ENCODE data around the gene KCNJ2.

The KCNJ2 gene

DNA sequence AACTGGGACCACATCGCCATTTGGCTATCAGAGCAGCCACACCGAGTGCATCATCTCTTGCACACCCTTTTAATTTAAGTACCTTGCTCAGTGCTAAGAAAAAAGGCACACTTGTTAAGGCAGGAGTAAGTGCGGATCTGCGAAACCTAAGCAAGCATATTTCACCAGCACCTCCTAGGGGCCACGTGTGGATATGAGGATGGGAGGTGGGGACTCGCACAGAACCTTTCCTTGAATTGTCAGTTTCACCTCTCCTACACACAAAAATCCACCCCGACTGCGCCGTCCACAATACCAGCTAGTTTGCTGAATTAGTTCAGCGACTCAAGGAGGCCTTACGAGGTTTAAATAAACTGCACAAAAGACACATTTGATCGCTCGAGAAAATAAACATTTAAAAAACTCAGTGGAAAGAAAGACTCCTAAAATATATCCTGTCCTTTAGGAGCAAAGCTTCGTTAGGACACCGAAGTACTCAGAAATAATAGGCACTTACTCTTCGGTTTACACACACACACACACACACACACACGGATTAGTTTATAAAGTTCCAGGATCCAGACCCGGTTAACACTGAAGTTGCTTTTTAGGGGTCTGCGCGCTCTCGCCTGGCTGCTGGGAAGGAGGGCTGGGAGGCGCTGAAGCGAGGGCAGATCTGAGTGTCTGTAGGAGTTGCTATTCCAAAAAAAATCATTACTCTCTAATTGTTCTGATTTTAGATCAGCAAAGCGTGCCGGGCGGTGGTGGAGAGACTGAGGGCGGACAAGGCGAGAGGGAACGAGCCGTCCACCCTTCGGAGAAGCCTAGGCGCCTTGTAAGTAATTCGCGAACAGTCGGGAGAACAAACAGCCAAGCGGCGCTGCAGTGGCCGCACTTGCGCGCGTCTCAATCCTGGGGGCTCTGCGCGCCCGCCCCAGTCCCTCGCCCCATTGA is 1.0 kb upstream of the KCNJ2 start:
- Histone ChIP-seq H3K27me3 (no peaks in the 10 kb centered on the region), H3K9me3 (no peaks in the 10 kb centered on the region), H3K27ac (peak overlapping the region; percentile 94), H3K4me1 (ENCODE audit: control insufficient read depth in 1 of 2, insufficient read depth in 1 of 2, low read depth in 1 of 2, low read length in 1 of 2) (peaks cover 46 to 52% of the 10 kb centered on the region in 2 experiments), H3K36me3 (no peaks in the 10 kb centered on the region), H3K4me3 (ENCODE audit: low read depth in 1 of 2, low read length in 1 of 2) (peak overlapping the region; percentile 97 to 99)
- TF ChIP-seq, protein P1, sequence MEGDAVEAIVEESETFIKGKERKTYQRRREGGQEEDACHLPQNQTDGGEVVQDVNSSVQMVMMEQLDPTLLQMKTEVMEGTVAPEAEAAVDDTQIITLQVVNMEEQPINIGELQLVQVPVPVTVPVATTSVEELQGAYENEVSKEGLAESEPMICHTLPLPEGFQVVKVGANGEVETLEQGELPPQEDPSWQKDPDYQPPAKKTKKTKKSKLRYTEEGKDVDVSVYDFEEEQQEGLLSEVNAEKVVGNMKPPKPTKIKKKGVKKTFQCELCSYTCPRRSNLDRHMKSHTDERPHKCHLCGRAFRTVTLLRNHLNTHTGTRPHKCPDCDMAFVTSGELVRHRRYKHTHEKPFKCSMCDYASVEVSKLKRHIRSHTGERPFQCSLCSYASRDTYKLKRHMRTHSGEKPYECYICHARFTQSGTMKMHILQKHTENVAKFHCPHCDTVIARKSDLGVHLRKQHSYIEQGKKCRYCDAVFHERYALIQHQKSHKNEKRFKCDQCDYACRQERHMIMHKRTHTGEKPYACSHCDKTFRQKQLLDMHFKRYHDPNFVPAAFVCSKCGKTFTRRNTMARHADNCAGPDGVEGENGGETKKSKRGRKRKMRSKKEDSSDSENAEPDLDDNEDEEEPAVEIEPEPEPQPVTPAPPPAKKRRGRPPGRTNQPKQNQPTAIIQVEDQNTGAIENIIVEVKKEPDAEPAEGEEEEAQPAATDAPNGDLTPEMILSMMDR (IDR thresholded peaks at IDR 0.05), result peak; percentile 57

DNA sequence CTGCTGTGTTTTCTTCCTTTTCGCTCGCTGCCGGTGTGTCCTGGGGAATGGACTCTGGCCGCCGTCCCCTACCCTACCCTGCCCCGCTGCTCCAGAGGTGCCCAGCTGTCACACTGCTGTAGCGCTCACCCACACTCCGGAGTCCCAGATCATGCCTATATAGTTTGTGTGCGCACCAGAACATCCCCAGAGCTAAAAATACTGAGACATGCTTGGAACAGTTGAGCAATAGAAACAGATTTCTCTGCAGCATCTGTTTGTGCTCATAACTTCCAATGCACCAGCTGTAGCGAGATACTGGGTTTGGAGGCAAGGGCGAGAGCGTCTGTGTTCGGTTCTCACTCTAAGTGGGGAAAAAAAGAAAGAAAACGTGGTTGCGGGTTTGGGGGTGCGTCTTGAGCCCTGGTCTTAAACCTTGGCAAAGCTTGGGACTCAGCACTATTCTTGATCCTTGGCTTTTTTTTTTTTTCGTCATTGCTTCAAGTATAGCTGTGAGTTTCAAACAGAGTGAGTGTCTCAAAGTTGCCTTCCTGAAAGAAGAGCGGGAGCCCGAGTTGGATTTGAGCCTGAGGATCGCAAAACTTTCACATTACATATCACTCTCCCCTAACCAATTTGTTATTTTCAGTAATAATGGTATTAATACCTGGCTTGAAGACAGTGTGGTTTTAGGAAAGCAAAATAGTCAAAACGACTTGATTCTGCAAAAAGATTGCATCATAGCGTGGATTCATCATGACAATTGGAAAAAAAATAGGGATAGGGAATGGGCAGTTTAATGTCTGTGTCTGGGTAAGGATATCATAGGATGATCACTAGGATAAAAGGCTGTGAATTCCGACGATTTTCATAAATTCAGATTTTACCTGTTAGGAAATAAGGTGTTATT is 621 bp downstream of the KCNJ2 start:
- no peaks in the 10 kb centered on the region for H3K27me3 ChIP-seq

DNA sequence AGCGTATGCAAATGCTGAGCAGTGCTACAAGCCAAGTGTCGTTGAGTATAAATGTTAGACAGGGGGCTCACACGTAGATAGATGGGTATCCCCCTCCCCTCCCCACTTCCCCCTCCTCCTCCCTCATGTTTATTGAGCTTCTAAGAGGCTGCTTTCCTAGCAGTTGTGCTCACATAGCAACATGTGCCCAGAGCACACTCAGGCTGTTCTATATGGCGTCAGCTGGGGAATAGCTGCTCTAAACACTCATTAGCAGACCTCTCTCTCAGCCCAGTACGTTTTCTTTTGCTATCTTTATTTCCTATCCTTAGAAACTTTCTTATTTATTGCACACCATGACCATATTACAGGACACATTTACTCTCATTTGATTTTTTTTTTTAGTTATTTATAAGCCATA is 1.8 kb downstream of the KCNJ2 start:
- H3K27ac ChIP-seq, result no peak overlapping the region
- peaks cover 56 to 62% of the 10 kb centered on the region in 2 experiments for H3K4me1 ChIP-seq (ENCODE audit: control insufficient read depth in 1 of 2, insufficient read depth in 1 of 2, low read depth in 1 of 2, low read length in 1 of 2)
- TF ChIP-seq, protein P1 (IDR thresholded peaks at IDR 0.05), result no peak
- H3K36me3 ChIP-seq, result peaks cover 15% of the 10 kb centered on the region
- H3K9me3 ChIP-seq, result no peaks in the 10 kb centered on the region
- peak overlapping the region; percentile 97 to 99 for H3K4me3 ChIP-seq (ENCODE audit: low read depth in 1 of 2, low read length in 1 of 2)
- H3K27me3 ChIP-seq, result no peaks in the 10 kb centered on the region

More for the DNA sequence above, 621 bp downstream of the KCNJ2 start:
- TF ChIP-seq, protein P1 (IDR thresholded peaks at IDR 0.05), result no peak
- Histone ChIP-seq H3K36me3 (peaks cover 3% of the 10 kb centered on the region), H3K9me3 (no peaks in the 10 kb centered on the region), H3K4me3 (ENCODE audit: low read depth in 1 of 2, low read length in 1 of 2) (peak overlapping the region; percentile 97 to 99), H3K4me1 (ENCODE audit: control insufficient read depth in 1 of 2, insufficient read depth in 1 of 2, low read depth in 1 of 2, low read length in 1 of 2) (peaks cover 56 to 62% of the 10 kb centered on the region in 2 experiments), H3K27ac (peak overlapping the region; percentile 94)

DNA sequence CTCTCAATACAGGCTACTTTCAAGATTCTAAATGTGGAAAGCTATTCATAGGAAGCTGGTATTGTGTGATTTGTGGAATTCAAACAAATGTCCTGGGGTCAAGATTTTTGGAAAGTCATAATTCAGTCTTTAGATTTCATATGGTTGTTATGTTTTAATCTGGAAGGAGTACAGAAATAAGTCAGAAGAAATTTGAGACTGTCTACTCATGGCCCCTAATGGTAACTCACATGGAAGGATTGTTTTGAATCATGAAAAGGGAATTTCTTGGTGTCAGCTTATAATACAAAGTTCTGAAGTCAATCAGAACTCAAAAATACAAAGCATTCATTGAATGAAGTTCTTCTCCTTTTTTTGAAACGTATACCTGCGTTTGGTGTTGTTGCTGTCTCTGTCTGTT is 3.1 kb downstream of the KCNJ2 start:
- Histone ChIP-seq H3K9me3 (no peaks in the 10 kb centered on the region), H3K36me3 (peaks cover 28% of the 10 kb centered on the region), H3K4me1 (ENCODE audit: control insufficient read depth in 1 of 2, insufficient read depth in 1 of 2, low read depth in 1 of 2, low read length in 1 of 2) (peaks cover 57 to 66% of the 10 kb centered on the region in 2 experiments), H3K27ac (peak overlapping the region; percentile 37), H3K4me3 (ENCODE audit: low read depth in 1 of 2, low read length in 1 of 2) (peak overlapping the region; percentile 20 to 99), H3K27me3 (no peaks in the 10 kb centered on the region)
- TF ChIP-seq, protein P1 (IDR thresholded peaks at IDR 0.05), result no peak

DNA sequence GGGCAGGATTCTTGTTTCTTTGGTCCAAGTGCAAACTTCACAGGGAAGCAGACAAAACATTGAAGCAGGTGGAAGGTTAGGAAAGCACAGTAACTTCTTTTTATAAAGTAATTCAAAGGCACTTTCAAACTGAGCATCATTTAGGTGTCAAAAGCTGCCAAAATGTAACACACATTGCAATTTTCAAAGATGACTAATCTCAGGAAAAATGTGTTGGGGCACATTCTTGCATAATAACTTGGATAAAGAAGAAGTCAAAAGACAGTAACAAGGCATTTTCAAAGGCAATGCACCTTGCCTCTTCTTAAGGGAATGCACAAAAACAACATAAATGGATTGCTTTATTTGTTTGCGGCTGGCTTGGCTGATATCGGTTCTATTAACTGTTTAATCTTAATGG is 3.6 kb downstream of the KCNJ2 start:
- H3K4me3 ChIP-seq (ENCODE audit: low read depth in 1 of 2, low read length in 1 of 2), result peak overlapping the region; percentile 20 to 99
- H3K27ac ChIP-seq, result peak overlapping the region; percentile 37
- TF ChIP-seq, protein P1 (IDR thresholded peaks at IDR 0.05), result no peak
- H3K4me1 ChIP-seq (ENCODE audit: control insufficient read depth in 1 of 2, insufficient read depth in 1 of 2, low read depth in 1 of 2, low read length in 1 of 2), result peaks cover 56 to 66% of the 10 kb centered on the region in 2 experiments
- no peaks in the 10 kb centered on the region for H3K9me3 ChIP-seq
- H3K27me3 ChIP-seq, result no peaks in the 10 kb centered on the region
- H3K36me3 ChIP-seq, result peaks cover 31% of the 10 kb centered on the region
